ENCODE data around the gene MRPL12. TPM values are rescaled to one million over a fixed set of nuclear protein-coding genes. Genes with fewer than 3 reads are reported as not detected.
A peak's percentile ranks its signal among the peaks of the same experiment; 100 is the strongest.

Gene MRPL12
- total RNA-seq, 2 donors from 2014 or later, result 17.1 to 45.8 TPM

DNA sequence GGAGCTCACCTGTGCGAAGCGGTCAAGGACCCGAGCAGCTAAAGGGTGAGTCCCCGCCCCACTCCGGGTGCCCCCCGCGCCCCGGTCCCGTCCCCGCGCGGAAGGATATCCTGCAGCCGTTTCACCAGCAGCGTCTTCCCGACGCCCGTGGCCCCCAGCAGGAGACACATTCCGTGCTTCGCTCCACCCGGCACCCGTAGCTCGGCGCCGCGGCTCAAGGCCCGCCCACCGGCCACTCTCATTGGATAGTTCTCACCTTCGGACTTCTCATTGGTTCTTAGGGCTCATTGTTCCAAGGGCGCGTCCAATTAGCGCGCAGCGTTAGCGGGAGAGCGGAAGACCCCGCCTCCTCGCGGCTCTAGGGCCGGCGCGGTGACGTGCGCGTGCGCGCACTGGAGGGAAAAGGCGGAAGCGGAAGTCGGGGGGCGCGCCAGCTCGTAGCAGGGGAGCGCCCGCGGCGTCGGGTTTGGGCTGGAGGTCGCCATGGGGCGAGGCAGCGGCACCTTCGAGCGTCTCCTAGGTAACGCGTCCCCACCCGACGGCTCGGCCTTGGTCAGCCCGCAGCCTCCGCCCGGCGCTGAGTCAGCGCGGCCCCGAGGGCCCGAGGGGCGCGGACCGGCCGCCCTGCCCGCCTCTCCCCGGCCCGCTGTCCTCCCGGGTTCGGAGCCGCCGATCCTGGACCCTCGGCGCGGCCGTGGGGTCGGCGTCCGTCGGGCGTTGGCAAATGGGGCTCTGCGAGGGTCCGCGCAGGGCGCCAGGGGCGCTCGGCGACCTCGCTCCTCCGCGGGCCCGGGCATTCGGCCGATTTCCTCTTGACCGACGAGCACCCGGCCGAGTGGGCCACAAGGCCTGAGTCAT is 19.4 kb upstream of the MRPL12 start, which contains the start of the genes ARL16 and HGS:
TSS of gene ARL16 (minus strand) at position 214 of the 858 bp plus-strand sequence. CDS start at position 170, 44 bp downstream.
TSS of gene HGS (plus strand) at position 428 of the 858 bp plus-strand sequence. CDS start at position 484, 56 bp downstream.
- H3K36me3 ChIP-seq (replicated peaks in 1 of 2; ENCODE audit: insufficient read depth in 1 of 2, low read depth in 2 of 2), result peaks cover 0 to 10% of the 10 kb centered on the region in 2 donors
- intact Hi-C loops (cut with DNase I), result no loop called here
- peak within 1 kb of the TSS; percentile 86 to 95 for H3K4me3 ChIP-seq
- peak within 1 kb of the TSS; percentile 62 to 86 (median 76) for H3K27ac ChIP-seq
- DNase-seq (peak; percentile 98), ATAC-seq (peak; percentile 98)
- no peaks in the 10 kb centered on the region for H3K27me3 ChIP-seq
- H3K4me1 ChIP-seq, result peaks cover 39% of the 10 kb centered on the region
- peak; percentile 39 to 73 (median 59) for TF ChIP-seq POLR2A (IDR thresholded peaks at IDR 0.05)
- TF ChIP-seq, protein P1, sequence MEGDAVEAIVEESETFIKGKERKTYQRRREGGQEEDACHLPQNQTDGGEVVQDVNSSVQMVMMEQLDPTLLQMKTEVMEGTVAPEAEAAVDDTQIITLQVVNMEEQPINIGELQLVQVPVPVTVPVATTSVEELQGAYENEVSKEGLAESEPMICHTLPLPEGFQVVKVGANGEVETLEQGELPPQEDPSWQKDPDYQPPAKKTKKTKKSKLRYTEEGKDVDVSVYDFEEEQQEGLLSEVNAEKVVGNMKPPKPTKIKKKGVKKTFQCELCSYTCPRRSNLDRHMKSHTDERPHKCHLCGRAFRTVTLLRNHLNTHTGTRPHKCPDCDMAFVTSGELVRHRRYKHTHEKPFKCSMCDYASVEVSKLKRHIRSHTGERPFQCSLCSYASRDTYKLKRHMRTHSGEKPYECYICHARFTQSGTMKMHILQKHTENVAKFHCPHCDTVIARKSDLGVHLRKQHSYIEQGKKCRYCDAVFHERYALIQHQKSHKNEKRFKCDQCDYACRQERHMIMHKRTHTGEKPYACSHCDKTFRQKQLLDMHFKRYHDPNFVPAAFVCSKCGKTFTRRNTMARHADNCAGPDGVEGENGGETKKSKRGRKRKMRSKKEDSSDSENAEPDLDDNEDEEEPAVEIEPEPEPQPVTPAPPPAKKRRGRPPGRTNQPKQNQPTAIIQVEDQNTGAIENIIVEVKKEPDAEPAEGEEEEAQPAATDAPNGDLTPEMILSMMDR (IDR thresholded peaks at IDR 0.05), result peak in 1 of 7 experiments; percentile 10
- WGBS, 2 donors, result 0% methylated on average over 106 of the region's 112 CpGs; no CpG with 5 or more reads in 1 of the 2 donors
- H3K9me3 ChIP-seq, result no peaks in the 10 kb centered on the region

DNA sequence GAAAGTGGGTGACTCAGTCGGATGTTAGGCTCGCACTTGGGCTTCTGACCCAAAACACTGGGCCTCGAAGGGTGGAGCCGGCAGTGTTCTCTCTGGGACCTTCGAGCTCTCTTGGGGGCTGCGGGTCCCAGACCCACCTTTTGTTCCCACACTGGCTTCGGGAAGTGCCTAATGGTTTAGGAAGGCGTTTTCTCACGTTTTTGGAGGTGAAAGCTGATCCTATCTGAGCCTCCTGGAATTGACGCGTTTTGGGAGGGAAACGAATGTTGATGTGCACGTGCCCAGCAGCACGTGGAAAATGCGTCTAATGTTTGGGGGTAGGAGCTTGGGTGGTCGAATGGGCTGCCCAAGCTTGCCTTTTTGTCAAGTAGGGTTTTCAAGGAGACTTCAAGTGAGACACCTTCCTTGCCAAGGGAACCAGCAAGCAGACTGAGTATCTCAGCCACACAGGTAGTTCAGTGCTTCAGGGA is 18.7 kb upstream of the MRPL12 start:
- no peak for ATAC-seq

DNA sequence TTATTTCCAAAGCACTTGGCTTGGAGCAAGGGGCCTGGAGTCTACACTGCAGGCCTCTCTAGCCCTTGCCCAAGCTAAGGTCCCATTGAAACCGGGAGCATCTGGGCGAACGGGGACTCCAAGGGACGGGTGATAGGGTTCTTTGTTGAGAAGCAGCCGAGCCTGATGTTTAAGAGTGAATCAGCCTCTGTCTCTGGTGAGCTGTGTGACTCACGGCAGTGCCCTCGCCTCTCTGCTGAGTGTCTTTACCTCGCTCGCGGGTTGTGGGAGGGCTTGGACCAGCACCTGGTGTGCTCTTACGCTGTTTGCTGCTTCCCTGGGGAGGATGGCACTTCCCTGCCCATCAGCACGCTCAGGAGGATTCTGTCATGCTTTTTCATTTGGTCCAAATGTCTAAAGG is 18.1 kb upstream of the MRPL12 start:
- TF ChIP-seq, protein P1 (IDR thresholded peaks at IDR 0.05), result no peak
- DNase-seq (no peak), ATAC-seq (no peak)
- H3K9me3 ChIP-seq, result no peaks in the 10 kb centered on the region
- no peaks in the 10 kb centered on the region for H3K27me3 ChIP-seq
- intact Hi-C loops (cut with DNase I), result no loop called here
- H3K4me3 ChIP-seq, result no peak overlapping the region
- peaks cover 39% of the 10 kb centered on the region for H3K4me1 ChIP-seq
- peaks cover 0 to 11% of the 10 kb centered on the region in 2 donors for H3K36me3 ChIP-seq (replicated peaks in 1 of 2; ENCODE audit: insufficient read depth in 1 of 2, low read depth in 2 of 2)
- 57 to 65% methylated on average over 7 to 12 of the region's 12 CpGs for WGBS, 2 donors
- H3K27ac ChIP-seq, result peak overlapping the region in 1 of 4 donors; percentile 85

More for the DNA sequence above, 18.7 kb upstream of the MRPL12 start:
- Histone ChIP-seq H3K4me1 (peaks cover 39% of the 10 kb centered on the region), H3K36me3 (replicated peaks in 1 of 2; ENCODE audit: insufficient read depth in 1 of 2, low read depth in 2 of 2) (peaks cover 0 to 11% of the 10 kb centered on the region in 2 donors), H3K27ac (peak overlapping the region; percentile 50 to 86 (median 74)), H3K9me3 (no peaks in the 10 kb centered on the region), H3K27me3 (no peaks in the 10 kb centered on the region), H3K4me3 (peak overlapping the region; percentile 72 to 95)
- TF ChIP-seq, protein P1 (IDR thresholded peaks at IDR 0.05), result no peak
- TF ChIP-seq POLR2A (IDR thresholded peaks at IDR 0.05), result no peak
- intact Hi-C loops (cut with DNase I), result no loop called here
- WGBS, 2 donors, result 0 to 3% methylated on average over 9 to 16 of the region's 16 CpGs
- peak in 2 of 4 donors; percentile 32 to 41 for DNase-seq

DNA sequence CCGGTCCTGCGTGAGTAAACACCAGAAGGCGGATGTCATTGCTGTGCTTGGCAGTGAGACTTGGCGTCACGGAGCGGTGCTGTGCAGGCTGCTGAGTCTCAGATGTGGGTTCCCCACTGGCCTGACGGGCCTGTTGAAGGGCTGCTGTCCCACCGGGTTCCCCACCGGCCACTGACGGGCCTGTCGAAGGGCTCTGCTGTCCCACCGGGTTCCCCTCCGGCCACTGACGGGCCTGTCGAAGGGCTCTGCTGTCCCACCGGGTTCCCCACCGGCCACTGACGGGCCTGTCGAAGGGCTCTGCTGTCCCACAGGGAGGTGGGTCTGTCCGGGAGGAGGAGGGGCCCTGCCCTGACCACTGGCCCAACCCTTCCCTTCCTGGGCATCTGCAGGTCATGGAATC is 16.6 kb upstream of the MRPL12 start:
- no peak for TF ChIP-seq POLR2A (IDR thresholded peaks at IDR 0.05)
- TF ChIP-seq, protein P1 (IDR thresholded peaks at IDR 0.05), result no peak
- ATAC-seq, result no peak
- Histone ChIP-seq H3K4me1 (peaks cover 29% of the 10 kb centered on the region), H3K9me3 (no peaks in the 10 kb centered on the region), H3K4me3 (no peak overlapping the region), H3K27ac (no peak overlapping the region), H3K36me3 (replicated peaks in 1 of 2; ENCODE audit: insufficient read depth in 1 of 2, low read depth in 2 of 2) (peaks cover 0 to 20% of the 10 kb centered on the region in 2 donors), H3K27me3 (no peaks in the 10 kb centered on the region)
- DNase-seq, result no peak
- WGBS, 2 donors, result 80 to 90% methylated on average over 6 to 20 of the region's 20 CpGs
- intact Hi-C loops (cut with DNase I), result no loop called here
